Neural progenitor cell (in vitro differentiated cells): ENCODE measurements around the gene ESRRG. TPM values are rescaled to one million over a fixed set of nuclear protein-coding genes. Genes with fewer than 3 reads are reported as not detected.

Experiments
- DNase-seq: peaks from one replicate; pipeline ENCODE4 v3.0.0-alpha.2; 2016; ENCODE audit warnings: low spot score
- H2AFZ ChIP-seq: fragments of 200-600 bp; sonication (generic); replicated peaks from 2 replicates; pipeline ENCODE4 v1.6.1; 2016; ENCODE audit warnings: antibody characterized with exemption
- H3F3A ChIP-seq: fragments of 200-600 bp; sonication (generic); 2 replicates; pipeline ENCODE4 v1.6.1; 2016; ENCODE audit warnings: antibody characterized with exemption, low read depth
- H3K27ac ChIP-seq: fragments of 200-600 bp; sonication (generic); 2 replicates; pipeline ENCODE4 v1.5.1; 2016; ENCODE audit warnings: mild to moderate bottlenecking
- H3K27me3 ChIP-seq: fragments of 200-600 bp; sonication (generic); 2 replicates; pipeline ENCODE4 v1.6.1; 2016; ENCODE audit warnings: mild to moderate bottlenecking, moderate library complexity
- H3K36me3 ChIP-seq: fragments of 200-600 bp; sonication (generic); 2 replicates; pipeline ENCODE4 v1.5.1; 2016
- H3K4me1 ChIP-seq: fragments of 200-600 bp; sonication (generic); 2 replicates; pipeline ENCODE4 v1.6.1; 2016; ENCODE audit warnings: mixed run types
- H3K4me2 ChIP-seq: fragments of 200-600 bp; sonication (generic); 2 replicates; pipeline ENCODE4 v1.6.1; 2016
- H3K4me3 ChIP-seq: fragments of 200-600 bp; sonication (generic); 2 replicates; pipeline ENCODE4 v1.5.1; 2016
- H3K79me2 ChIP-seq: fragments of 200-600 bp; sonication (generic); 2 replicates; pipeline ENCODE4 v1.6.1; 2016; ENCODE audit warnings: low read depth
- H3K9ac ChIP-seq: fragments of 200-600 bp; sonication (generic); 2 replicates; pipeline ENCODE4 v1.6.1; 2016
- H3K9me3 ChIP-seq: fragments of 200-600 bp; sonication (generic); 2 replicates; pipeline ENCODE4 v1.5.1; 2016; ENCODE audit warnings: low read depth
- H4K20me1 ChIP-seq: fragments of 200-600 bp; sonication (generic); 2 replicates; pipeline ENCODE4 v1.6.1; 2016; ENCODE audit warnings: low read depth
- H3K27ac Mint-ChIP-seq: 3 replicates; pipeline ENCODE4 v1.8.0; 2021; ENCODE audit warnings: mixed read lengths
- H3K27me3 Mint-ChIP-seq: 2 replicates; pipeline ENCODE4 v1.8.0; 2022; ENCODE audit warnings: low read depth, mild to moderate bottlenecking, inconsistent platforms, moderate library complexity, mixed read lengths; ENCODE audit not compliant: insufficient read depth
- H3K36me3 Mint-ChIP-seq: 3 replicates; pipeline ENCODE4 v1.8.0; 2021; ENCODE audit warnings: mixed read lengths
- H3K4me1 Mint-ChIP-seq: 3 replicates; pipeline ENCODE4 v1.8.0; 2021; ENCODE audit warnings: mixed read lengths
- H3K4me3 Mint-ChIP-seq: 3 replicates; pipeline ENCODE4 v1.8.0; 2021; ENCODE audit warnings: mild to moderate bottlenecking, moderate library complexity, mixed read lengths
- H3K9me3 Mint-ChIP-seq: 3 replicates; pipeline ENCODE4 v1.8.0; 2020; ENCODE audit warnings: mixed read lengths
- CTCF ChIP-seq: fragments of 200-600 bp; sonication (generic); IDR thresholded peaks from 2 replicates; pipeline ENCODE4 v1.5.1; 2017; ENCODE audit warnings: antibody characterized with exemption, mild to moderate bottlenecking
- EZH2 ChIP-seq: fragments of 200-600 bp; sonication (generic); IDR thresholded peaks from 2 replicates; pipeline ENCODE4 v1.6.1; 2017; ENCODE audit warnings: antibody characterized with exemption, mild to moderate bottlenecking, moderate library complexity
- EZH2phosphoT487 ChIP-seq: fragments of 200-600 bp; sonication (generic); IDR thresholded peaks from 2 replicates; pipeline ENCODE4 v1.6.1; 2017; ENCODE audit warnings: antibody characterized with exemption
- total RNA-seq: library from RNA; depleted of rRNA; stranded (reverse); fragments of >200 nt; gene quantifications from 2 replicates; pipeline ENCODE4 v1.2.3, GENCODE V29; 2015; ENCODE audit warnings: low replicate concordance

ESRRG gene
- total RNA-seq, 1 donor from 2014 or later: 3.0 TPM

DNA sequence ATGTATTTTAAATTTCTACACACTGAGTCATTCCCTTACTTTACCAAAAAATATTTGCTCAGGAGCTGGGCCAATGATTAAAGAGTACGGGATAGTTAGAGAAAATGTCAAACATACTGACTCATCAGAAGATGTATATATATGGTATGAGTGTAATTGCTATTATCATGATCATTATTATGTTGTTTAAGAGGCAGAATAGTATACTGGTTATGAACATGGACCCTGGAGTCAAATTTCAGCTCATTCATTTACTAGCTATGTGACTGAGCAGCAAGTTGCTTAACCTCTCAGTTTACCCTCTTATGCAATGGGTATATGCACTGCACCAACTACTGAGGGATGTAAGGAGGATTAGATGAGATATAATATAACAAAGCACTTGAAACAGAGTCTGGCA is 258.7 kb downstream of the ESRRG start:
- H3K4me3 ChIP-seq: no peak overlapping the region
- H3K4me1 ChIP-seq: no peaks in the 10 kb centered on the region
- H3K27ac ChIP-seq: no peak overlapping the region
- no peaks in the 10 kb centered on the region for H3F3A ChIP-seq
- H3K4me1 Mint-ChIP-seq: peaks cover 10% of the 10 kb centered on the region
- TF ChIP-seq EZH2 (no peak), EZH2phosphoT487 (no peak), CTCF (no peak)
- no peaks in the 10 kb centered on the region for H3K9me3 ChIP-seq
- H3K4me2 ChIP-seq: no peak overlapping the region
- no peaks in the 10 kb centered on the region for H3K79me2 ChIP-seq
- H3K27ac Mint-ChIP-seq: no peak overlapping the region
- peaks cover 2% of the 10 kb centered on the region for H3K27me3 Mint-ChIP-seq
- H3K36me3 ChIP-seq: no peaks in the 10 kb centered on the region
- no peak overlapping the region for H3K9ac ChIP-seq
- no peaks in the 10 kb centered on the region for H3K9me3 Mint-ChIP-seq
- H3K4me3 Mint-ChIP-seq: no peak overlapping the region
- H3K36me3 Mint-ChIP-seq: no peaks in the 10 kb centered on the region
- H3K27me3 ChIP-seq: no peaks in the 10 kb centered on the region
- H4K20me1 ChIP-seq: no peaks in the 10 kb centered on the region
- DNase-seq: no peak
- H2AFZ ChIP-seq: no peak overlapping the region

DNA sequence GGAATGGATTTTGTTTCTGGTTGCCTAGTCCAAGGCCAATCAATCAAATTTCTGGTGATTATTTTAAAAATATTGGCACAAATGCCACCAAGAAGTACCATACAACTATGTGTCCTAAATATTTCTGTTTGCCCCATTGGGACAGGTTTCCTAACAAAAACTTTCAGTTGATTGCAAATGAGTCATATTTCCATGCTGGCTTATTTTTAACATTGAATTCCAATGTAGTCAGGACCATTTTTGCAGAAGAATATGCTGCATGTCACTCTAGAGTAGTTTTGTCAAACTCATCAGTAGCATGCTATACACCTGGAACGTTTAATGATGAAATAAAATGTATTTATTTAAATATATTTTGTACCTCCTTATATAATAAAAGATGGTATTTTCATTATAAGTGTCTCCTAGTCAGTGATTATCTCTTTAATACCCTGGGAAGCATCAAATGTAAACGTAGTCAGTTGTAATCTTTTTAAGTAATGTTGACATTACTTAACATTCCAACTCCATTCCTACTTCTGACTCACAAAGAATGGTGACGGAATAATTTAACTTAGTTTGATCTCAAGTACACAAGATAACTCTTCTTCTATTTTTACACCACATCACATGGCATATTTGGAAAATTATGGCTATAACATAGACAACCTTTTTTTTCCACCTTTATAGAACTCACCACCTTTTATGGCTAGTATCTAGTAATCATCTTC is 261.0 kb downstream of the ESRRG start:
- H3K27ac Mint-ChIP-seq: no peak overlapping the region
- Histone ChIP-seq H3K36me3 (no peaks in the 10 kb centered on the region), H3K4me3 (no peak overlapping the region), H3K9me3 (no peaks in the 10 kb centered on the region), H3K79me2 (no peaks in the 10 kb centered on the region), H3K9ac (no peak overlapping the region), H3K4me2 (no peak overlapping the region), H3K27me3 (no peaks in the 10 kb centered on the region), H3K27ac (no peak overlapping the region), H3F3A (no peaks in the 10 kb centered on the region), H4K20me1 (no peaks in the 10 kb centered on the region), H2AFZ (no peak overlapping the region), H3K4me1 (no peaks in the 10 kb centered on the region)
- peaks cover 11% of the 10 kb centered on the region for H3K4me1 Mint-ChIP-seq
- H3K4me3 Mint-ChIP-seq: no peak overlapping the region
- H3K36me3 Mint-ChIP-seq: no peaks in the 10 kb centered on the region
- no peaks in the 10 kb centered on the region for H3K9me3 Mint-ChIP-seq
- no peak for DNase-seq
- peaks cover 2% of the 10 kb centered on the region for H3K27me3 Mint-ChIP-seq
- TF ChIP-seq EZH2phosphoT487 (no peak), EZH2 (no peak), CTCF (no peak)

DNA sequence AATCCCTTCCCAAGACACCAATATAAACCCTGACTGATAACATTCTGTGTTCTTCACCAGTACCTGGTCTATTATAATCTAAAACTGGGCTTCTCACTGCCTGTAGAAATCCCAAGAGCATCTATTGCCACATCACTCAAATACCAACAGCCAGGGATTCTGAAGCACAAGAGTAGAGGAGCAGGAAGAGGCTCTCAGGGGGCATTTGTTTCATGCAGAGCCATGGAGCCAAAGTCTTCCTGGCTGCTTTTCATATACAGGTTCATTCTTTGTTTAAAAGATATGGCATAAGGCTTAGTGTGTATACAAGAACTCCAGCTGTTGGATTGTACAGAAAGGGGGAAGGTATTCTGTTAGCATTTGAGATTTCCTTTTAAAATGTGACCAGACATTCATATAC is 261.8 kb downstream of the ESRRG start:
- DNase-seq: no peak
- H3K36me3 Mint-ChIP-seq: no peaks in the 10 kb centered on the region
- no peak overlapping the region for H3K4me2 ChIP-seq
- no peaks in the 10 kb centered on the region for H4K20me1 ChIP-seq
- no peaks in the 10 kb centered on the region for H3K79me2 ChIP-seq
- no peak overlapping the region for H3K9ac ChIP-seq
- peaks cover 17% of the 10 kb centered on the region for H3K4me1 Mint-ChIP-seq
- TF ChIP-seq EZH2: no peak
- H3F3A ChIP-seq: no peaks in the 10 kb centered on the region
- H3K9me3 Mint-ChIP-seq: no peaks in the 10 kb centered on the region
- H3K27ac ChIP-seq: no peak overlapping the region
- no peak overlapping the region for H3K4me3 Mint-ChIP-seq
- H3K36me3 ChIP-seq: no peaks in the 10 kb centered on the region
- H3K27ac Mint-ChIP-seq: no peak overlapping the region
- no peaks in the 10 kb centered on the region for H3K27me3 ChIP-seq
- H3K9me3 ChIP-seq: no peaks in the 10 kb centered on the region
- no peak overlapping the region for H3K4me3 ChIP-seq
- H3K4me1 ChIP-seq: no peaks in the 10 kb centered on the region
- H2AFZ ChIP-seq: no peak overlapping the region
- H3K27me3 Mint-ChIP-seq: peaks cover 2% of the 10 kb centered on the region

DNA sequence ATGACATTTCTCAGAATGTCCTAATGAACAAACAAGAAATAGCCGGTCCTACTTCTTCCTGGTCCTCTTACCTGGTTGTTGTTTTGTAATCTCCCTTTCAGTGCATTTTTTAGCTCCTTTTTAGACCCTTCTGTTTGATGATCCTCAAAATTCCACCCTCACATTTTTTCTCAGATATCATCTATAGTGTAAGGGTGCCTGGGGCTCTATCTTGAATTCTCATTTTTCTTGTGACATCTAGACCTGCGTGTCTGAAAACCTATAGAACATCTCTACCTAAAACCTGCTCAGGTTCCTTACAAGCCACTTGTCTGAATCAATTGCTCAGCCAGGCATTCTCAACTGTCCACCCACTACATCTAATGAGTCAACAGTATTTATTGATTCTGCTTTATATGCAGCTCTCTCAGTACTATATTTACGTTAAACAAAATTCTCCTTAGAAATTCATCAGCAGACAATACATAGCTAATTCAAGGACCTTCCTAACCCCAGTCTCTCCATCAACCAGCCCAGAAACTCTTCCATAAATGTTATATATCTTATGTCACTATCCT is 263.5 kb downstream of the ESRRG start:
- Mint-ChIP-seq H3K27ac (no peak overlapping the region), H3K4me3 (no peak overlapping the region), H3K36me3 (no peaks in the 10 kb centered on the region), H3K4me1 (peaks cover 18% of the 10 kb centered on the region), H3K27me3 (peaks cover 2% of the 10 kb centered on the region), H3K9me3 (no peaks in the 10 kb centered on the region)
- Histone ChIP-seq H4K20me1 (no peaks in the 10 kb centered on the region), H3K4me2 (no peak overlapping the region), H3K4me1 (no peaks in the 10 kb centered on the region), H2AFZ (no peak overlapping the region), H3K36me3 (no peaks in the 10 kb centered on the region), H3K9me3 (no peaks in the 10 kb centered on the region), H3K27ac (no peak overlapping the region), H3K4me3 (no peak overlapping the region), H3K9ac (no peak overlapping the region), H3F3A (no peaks in the 10 kb centered on the region), H3K79me2 (no peaks in the 10 kb centered on the region), H3K27me3 (no peaks in the 10 kb centered on the region)
- DNase-seq: no peak
- TF ChIP-seq CTCF (no peak), EZH2phosphoT487 (no peak), EZH2 (no peak)
